CD4-positive, alpha-beta T cell treated with Interleukin-4 for 1 hour (primary cell): ENCODE results near the gene AGBL5.
"Not testable (repeated sequence)": the region's sequence is repeated elsewhere in the genome, so short reads cannot be mapped to it uniquely, and the experiment has no call there.

Experiments
- DNase-seq, 2 donors: peaks; one replicate each; pipeline ENCODE4 v3.0.0-alpha.2; 2020 to 2022

AGBL5 gene

DNA sequence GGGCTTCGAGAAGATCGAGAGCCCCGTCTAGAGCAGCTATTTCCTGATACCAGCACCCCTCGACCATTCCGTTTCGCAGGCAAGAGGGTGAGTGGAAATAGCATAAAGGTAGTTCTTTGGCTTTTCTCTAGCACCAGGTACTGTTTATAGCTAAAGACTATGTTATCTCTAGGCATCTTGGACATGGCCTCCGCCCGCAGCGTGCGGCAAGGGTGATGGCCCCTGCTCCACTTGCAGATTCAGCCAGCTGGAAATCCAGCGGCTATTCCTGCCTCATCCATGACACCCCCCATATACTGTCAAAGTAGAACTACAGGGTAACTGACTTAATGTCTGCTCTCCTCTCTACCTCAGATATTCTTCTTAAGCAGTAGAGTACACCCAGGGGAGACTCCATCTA is 3.3 kb downstream of the AGBL5 start:
- DNase-seq = no peak

DNA sequence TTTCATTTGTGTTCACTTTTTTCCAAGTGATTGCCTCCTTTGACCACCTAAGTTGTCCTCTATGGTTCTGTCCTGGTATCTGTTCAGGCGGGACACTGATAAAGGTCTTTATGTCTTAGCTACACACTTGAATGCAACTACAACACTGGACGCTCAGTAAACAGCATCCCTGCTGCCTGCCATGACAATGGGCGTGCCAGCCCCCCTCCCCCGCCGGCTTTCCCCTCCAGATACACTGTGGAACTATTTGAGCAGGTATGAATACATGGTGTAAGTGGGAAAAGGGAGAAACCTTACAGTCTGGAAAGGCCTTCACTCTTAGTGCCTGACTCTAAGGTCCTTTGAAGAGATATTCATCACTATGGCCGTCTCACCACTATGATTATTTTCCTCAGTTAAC is 5.7 kb downstream of the AGBL5 start:
- no peak for DNase-seq

DNA sequence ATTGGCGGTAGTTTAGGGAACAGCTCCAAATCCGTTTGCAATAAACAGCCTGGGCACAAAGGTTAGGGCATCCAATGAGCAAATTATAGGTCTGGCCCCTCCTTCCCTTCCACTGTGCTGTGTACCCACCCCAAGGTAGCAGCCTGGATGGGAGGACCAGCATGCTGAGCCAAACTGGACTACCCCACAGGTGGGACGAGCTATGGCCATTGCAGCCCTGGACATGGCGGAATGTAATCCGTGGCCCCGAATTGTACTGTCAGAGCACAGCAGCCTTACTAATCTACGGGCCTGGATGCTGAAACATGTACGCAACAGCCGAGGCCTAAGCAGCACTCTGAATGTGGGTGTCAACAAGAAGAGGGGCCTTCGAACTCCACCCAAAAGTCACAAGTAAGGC is 6.7 kb downstream of the AGBL5 start:
- no peak for DNase-seq

DNA sequence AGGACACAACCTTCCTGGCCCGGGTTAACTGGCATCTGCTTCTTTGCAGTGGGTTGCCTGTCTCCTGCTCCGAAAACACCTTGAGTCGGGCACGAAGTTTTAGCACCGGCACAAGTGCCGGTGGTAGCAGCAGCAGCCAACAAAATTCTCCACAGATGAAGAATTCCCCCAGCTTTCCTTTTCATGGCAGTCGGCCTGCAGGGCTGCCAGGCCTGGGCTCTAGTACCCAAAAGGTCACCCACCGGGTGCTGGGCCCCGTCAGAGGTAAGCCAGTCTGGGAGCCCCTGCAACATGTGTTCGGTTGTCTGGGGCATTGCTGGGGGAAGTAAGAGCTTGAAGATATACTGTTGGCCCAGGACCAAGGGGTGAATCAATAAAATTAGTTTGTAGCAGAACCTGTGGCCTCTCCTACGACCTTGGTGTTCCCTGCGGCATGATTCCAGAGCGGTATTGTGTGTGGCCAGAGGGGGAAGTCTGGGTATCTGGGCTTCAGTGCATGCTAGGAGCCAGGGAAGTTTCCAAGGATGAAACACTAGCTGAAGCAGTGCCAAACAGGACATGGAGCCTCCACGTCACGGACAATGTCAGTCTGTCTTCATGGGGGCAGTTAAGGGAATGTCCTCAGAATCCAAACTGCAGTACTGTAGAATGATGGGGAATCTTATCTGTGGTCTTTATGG is 7.8 kb downstream of the AGBL5 start:
- DNase-seq = no peak

DNA sequence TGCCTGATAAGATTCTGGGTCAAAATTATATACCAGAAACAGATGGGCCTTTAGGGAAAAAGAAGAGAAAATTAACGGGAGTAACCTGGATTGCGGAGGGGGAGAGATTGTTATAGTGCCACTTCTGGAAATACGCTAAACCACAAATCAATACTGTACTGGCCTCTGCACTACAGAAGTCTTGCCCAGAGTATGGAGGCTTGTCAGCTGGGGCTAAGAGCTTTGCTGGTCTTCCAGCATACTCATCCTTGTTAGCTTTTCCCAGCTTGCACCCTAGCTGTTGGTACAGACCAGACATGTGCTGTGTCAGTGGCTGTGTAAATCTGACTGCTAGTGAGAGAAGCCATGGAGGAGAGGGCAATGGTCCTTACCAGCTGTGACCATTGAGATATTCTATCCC is 8.9 kb downstream of the AGBL5 start:
- no peak for DNase-seq

DNA sequence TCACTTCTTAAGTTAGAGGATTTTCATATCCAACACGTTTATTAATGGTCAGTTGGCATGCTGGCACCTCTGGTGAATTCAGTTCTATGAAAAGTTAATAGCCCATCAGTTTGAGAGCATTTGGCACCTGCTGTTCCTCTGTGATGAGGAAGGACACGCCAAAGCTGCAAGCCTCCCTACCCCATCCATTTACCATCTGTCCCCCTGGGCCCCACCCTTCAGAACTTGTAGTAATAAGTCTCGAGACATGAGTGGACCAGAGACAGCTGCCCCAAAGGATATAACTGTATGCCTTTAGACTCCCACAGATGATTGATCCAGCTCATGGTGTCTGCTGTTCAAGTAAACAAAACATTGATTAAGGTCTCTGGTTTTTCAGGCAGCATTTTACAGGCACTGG is 13.7 kb downstream of the AGBL5 start:
- no peak for DNase-seq

DNA sequence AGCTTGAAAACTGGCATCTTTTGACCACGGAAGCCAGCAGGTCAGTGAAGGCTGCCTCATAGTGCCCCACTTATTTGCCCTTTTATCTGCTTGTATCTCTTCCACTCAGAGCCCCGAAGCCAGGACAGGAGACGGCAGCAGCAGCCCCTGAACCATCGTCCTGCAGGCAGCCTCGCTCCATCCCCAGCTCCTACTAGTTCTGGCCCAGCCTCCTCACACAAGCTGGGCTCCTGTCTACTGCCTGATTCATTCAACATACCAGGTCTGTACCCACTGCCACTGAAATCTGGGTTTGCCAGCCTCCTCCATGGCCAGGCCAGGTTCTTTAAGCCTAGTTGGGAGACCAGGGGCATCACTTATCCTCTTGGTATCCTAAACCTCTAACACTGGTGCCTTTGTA is 15.9 kb downstream of the AGBL5 start:
- no peak for DNase-seq

DNA sequence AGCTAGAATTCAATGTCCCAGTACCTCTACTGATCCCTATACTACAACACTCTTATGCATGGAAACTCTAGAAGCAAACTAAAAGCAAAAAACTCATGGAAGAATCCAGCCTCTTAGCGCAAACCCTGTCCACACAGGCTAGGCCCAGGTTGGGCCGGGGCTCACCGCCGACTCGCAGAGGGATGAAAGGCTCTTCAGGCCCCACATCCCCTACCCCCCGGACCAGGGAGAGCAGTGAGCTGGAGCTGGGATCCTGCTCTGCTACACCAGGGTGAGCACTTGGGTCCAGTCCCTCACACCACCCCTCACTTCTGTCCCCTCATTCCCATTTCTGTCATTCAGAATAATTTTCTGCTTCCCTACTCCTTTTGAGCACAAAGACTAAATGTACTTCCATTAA is 18.0 kb downstream of the AGBL5 start:
- no peak for DNase-seq

DNA sequence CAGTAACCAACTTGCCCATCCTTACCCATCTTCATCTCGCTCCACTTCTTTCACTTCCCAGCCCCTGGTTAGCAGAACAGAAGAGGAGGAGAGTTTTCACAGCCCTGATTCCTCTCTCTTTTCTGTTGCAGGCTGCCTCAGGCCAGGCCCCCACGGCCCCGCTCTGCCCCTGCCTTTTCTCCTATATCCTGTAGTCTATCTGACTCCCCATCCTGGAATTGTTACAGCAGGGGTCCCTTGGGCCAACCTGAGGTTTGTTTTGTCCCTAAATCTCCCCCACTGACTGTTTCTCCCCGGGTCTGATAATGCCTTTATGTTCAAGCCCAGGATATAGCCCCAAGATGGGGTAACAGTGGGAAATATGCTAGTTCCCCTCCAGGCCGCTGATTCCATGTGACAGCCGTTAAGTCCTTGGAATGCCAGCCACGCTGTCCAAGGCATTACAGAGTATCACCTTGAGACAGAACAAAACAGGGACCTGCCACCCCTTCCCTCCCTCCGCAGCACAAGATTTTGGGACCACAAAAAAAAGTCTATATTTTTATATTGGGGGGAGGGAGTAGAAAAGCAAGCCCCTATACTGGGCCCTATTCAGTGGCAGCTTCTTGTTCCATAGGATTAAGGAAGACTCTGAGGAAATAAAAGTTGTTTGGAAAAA is 18.6 kb downstream of the AGBL5 start:
- DNase-seq = no peak

DNA sequence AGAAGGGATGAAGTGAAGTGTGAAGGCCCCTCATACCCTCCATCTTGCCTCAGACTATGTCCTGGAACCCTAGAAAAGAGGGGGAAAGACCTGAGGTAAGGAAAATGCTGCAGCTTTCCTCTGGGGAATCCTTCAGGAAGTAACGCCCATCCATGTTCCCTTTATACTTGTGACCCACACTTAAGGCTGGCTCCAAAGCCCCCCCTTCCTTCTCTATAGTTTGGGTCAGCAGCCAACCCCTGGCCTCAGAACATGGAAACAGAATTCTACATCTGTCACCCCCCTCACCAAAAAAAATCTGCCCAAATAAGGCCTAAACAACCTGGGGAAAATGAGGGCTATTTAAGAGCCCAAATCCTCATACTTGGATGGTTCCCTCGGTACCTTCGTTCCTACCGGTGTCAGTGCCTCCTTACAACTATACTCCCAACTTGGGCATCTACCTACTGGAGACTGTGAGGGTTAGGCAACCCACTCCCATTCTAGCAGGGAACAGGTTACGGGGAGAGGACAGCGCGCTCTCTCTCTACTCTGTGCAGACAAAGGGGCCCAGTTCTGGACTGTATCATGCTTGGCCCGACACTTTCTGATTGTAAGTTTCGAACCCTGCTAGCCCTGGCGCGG is 19.3 kb downstream of the AGBL5 start:
- no peak for DNase-seq

DNA sequence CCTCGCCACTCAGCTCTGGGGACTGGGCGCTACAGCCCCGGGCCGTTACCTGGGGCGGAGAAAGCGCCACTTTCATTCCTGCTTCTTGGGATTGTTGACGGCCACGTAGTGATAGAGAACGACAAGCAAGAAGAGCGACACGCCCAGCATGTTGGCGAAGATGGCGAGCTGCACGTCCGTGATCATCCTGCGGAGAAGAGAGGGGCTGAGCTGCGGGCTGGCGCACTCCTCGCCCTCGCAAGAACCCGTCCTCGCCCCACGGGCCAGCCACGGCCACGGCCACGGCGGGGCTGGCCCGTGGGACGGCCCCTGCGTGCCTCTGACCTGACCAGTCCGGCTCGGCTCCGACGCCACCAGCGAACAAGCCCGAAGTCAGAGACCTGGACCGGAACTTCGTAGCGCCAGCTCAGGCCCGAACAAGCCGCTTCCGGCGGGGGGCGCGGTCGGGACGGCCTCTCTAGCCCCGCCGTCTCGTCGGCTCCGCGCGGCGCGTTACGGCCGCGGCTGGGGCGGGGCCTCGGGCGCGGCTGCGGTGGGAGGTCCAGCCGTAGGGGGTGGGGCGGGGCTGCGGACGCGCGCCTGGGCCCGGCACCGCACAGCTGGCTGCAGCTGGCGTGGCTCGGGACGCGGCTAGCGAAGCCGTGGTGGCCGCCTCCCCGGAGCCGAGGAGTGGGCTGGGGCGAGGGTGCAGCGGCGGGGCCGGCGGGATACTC is 20.0 kb downstream of the AGBL5 start, which contains the start of gene OST4:
Gene OST4, minus strand, starts transcription at position 378 of the 713 bp plus-strand sequence.
- DNase-seq = peak; percentile 90

DNA sequence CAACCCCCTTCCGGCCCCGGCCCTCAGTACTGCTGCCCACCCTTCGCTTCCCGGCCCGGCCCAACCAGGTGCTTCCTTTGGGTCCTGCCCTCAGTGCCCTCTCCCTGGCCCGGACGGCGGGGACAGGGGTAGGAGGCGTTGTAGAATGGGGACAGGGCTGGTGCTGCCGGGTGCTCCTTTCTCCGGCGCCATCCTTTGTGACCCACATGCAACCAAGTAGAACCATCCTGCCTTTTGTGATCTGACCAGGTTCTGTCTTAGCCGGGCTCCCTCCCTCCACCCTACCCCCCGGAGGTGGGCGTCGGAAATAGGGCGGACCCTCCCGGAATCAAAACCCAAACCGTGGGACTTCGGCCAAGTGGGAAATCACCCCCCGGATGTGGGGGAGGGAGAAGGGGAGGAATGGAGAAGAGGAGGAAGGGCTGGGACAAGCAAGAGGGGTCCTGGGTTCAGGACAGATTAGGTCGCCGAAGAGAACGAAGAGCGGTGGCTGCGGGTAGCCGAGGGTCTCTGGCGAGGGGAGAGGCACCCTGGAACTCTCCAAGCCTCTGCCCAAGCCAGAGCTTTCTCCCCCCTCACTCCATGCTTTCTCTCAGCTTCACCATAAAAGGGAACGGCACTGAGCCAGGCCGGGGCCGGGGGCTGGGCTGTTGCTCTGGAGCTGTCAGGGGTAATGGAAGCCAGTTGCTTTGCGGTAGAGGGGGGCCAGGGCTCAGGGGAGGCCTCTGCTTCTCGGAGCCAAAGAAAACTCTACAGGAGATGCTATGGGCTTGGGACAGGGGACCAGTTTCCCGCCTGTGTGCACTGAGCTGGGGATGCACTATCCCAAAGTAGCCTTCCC is 20.7 kb downstream of the AGBL5 start:
- peak in 1 of 2 donors; percentile 34 for DNase-seq

DNA sequence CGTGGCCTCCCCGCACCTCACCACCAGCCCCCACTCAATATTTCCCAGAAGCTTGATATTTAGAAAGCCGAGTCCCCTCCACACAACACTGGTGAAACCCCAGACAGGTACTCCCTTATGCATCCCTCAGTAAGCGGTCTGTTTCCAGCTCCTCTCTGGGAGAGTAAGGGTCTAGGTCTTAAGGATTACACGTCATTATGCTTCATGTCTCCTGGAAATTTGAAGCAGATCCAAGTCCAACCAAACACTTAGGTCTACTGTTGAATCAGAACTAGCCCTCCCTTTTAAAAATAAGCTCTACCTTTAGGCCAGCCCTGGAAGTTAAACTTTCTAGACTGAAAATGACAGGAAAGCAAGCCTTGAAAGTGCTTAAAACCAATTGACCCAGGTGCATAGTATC is 21.5 kb downstream of the AGBL5 start:
- no peak for DNase-seq

DNA sequence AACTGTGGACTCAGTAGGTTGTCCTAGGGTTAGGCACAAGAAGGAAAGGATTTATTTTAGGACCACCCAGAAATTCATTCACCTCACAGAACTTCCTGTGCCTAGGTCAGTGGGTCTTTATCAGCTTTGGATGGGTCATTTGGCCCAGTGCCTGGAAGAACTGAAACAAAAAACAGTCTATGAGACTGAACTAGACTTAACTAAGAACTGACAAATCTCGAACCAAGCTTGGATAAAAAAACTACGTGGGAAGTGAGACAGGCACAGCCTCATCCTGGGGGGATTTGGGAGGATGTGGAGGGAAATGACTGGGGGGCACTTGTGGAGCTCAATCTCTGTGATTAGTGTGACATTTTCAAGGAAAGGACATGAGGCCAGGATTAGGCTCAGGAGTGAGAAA is 22.3 kb downstream of the AGBL5 start:
- no peak for DNase-seq

DNA sequence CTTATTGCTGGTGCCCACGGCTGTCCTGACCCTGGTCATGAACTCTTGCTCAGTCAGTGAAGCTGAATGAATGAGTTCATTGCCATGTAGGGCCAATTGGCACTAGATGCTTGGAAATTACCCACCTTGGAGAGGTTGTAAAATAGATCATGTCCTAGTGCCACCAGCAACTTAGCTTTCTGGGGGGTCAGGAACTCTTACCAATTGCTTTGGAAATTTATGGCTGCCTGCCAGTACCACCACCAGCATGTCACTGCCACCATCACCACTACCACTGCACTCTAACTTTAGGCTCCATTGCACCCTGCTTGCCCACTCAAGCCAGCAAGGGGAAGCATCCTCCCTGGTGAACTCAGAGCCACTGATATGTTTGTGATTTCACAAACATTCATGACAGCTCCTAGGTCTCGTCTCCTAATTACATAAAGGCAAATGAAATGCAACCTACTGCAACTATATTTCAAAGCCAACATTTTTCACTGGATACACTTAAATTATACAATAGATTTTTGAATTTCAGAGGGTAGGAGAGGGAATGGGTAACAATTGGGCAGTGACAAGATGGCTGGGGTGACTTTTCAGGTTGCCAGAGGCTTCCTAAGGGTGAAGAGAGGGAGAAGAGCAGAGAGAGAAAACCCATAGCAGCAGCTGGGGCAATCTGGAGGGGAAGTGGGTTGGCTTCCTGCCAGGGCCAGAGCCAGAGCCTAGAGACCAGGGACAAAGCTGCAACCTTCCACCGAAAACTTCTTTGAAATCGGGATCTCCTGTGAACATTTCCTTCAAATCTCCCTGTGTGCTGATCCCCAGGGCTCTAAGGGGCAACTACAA is 23.5 kb downstream of the AGBL5 start:
- DNase-seq = peak; percentile 55 to 56

DNA sequence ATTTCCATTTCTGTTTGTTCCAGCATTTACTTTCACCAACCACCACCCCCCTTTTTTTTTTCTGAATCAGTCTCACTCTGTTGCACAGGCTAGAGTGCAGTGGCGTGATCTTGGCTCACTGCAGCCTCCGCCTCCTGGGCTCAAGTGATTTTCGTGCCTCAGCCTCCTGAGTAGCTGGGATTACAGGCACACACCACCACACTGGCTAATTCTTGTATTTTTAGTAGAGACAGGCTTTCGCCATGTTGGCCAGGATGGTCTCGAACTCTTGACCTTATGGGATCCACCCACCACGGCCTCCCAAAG is 24.1 kb downstream of the AGBL5 start:
- DNase-seq = not testable (repeated sequence)

DNA sequence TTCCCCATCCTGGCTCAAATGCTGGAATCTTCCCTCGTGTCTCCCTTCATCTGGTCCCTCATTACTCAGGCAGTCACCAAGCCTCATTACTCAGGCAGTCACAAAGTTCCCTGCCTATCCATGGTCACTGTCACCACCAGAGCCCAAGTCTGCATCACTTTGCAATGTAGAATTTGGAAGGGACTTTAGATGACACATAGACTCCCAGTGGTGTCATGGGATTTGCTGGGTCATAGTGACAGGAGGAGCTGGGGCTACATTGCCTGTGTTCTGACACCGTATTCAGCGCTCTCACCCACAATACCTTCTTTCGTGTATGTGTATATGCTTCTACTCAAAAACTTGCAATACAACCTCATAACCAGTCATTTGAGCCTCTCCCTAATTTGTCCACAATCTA is 24.9 kb downstream of the AGBL5 start:
- DNase-seq = no peak

DNA sequence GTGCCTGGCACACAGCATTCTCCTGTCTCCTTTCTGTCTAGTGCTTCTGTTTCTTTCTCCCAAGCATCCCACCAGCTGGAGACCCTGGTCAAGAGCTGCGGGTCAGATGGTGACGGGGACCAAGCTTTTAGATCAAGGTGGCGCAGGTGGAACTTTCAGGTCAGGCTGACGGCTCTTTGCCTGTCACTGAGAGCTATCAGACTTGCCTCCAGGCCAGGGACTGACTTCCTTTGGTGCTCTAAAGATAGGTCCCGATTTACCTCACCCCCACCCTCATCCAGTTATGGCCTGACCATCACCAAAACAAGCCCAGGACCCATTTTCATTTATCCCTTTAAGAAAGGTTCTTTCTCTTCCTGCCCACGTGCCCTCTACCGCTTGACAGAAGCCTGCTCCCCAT is 25.8 kb downstream of the AGBL5 start:
- DNase-seq = no peak

DNA sequence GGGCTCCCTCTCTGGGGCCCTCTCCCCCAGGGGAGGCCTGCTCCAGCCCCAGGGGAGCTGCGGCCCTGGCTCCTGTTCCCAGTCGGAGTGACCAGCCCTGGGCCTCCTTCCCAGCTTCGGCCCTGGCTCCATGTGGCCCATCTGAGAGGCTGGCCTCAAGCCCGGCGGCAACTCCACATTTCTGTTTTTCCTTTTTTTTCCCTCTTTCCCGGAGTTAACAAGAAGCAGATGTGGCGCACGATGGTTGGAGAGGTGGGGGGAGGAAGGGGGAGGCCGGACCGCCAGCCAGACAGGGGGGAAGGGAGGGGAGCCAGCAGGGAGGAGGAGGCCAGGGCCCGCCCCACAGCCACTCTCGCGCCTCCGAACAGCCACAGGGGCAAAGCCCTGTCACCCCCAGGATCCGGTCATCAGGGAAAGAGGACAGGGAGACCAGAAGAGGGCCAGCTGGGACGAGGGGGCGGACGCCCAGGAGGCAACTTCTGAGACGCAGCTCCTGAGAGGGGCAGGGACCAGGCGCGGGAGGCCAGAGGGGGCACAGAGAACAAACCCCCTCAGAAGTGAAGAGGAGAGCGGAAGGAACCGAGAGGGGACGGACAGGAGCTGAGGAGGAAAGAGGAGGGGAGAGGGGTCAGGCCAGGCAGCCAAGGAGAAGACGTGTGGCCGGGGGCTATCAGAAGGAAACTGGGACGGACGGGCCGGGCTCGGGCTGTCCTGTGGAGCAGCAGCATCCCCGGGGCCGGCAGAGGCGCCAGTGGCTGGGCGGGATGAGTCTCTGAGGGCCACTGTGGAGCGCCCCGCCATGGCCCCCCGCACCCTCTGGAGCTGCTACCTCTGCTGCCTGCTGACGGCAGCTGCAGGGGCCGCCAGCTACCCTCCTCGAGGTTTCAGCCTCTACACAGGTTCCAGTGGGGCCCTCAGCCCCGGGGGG is 27.1 kb downstream of the AGBL5 start, which contains the start of gene EMILIN1:
Gene EMILIN1, plus strand, starts transcription at position 349 of the 928 bp plus-strand sequence. Its CDS starts 451 bp downstream, at position 800.
- DNase-seq = no peak

DNA sequence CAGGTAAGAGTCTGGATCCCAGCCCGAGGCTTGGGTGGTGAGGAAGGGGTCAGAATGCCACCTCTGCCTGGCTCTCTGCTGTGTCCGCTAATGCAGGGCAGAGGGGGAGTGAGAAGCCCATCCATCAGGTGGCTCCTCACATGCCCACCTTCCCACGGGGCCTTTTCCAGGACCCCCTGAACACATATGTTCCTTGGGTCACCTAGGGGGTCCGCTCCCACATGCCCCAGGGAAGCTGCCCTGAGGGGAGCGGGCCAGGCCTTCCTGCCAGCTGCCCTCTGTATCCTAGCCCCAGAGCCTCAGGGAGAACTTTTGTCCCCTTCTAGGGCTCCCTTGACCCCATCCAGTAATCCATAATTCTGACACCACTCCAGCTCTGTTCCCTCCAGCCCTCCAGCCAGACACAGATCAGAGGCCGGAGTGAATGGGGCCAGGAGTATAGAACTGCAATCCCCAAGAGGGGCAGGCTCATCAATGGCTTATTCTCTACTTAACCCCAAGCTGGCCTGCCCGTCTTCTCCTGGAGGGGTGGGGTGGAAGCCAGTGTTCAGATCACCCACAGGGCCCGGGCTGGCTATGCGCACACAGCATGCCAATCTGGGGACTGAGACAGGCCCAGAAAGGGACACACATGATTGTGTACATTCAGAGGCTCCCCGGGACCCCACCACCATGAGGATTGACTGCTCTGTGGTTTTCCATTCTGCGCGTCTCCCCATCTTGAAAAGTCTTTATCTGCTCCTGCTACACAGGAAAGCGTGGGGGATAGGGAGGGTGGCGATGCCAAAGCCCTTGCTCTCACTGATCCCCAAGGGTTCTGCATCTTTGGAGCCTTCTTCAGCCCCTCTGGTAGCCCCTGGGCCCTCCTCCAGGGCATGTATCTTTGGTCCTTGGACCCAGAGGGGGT is 28.0 kb downstream of the AGBL5 start:
- DNase-seq = no peak
